ENCODE results near the gene C5orf24. TPM values are rescaled to one million over a fixed set of nuclear protein-coding genes. Genes with fewer than 3 reads are reported as not detected.

C5orf24 gene
- total and polyA plus RNA-seq, 10 of the 15 experiments (the other 5 are each of a cell fraction or from before 2014, with no cell fraction given): 5.4 to 26.8 (median 15.6) TPM

DNA sequence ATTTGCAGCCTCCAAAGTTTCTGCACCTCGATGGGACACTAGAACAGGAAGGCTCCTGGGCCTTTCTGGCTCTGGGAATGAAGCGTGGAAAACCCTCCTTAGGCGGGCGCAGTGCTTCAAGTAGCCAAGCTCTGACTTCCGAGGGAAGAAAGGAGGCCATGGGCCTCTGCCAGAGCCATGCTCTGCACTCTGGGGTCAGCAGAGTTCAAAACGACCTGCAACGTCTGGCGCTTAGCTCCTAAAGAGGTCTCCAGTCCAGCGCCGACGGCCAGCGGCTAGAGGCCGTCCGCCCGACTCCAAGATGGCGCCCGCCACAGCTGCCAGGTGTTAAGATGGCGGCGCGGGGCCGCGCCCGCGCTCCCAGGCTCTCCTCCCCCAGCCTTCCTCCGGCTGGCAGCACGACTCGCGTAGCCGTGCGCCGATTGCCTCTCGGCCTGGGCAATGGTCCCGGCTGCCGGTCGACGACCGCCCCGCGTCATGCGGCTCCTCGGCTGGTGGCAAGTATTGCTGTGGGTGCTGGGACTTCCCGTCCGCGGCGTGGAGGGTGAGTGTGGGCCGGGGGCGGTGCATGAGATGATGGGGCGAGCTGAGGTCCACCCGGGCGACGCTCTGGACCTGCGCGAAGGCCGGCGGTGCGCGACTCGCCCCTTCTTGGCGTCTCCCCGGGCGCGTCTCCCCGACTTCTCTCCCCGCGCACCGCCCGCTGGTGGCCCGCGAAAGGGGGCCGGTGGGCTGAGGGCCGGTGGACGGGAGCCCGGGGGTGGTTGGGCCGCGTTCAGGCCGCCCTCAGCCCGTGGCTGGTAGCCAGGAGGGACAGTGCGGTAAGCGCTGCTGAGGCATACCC is 28.4 kb downstream of the C5orf24 start, which contains the start of gene TXNDC15 (continued):
- TF ChIP-seq BHLHE40 (IDR thresholded peaks at IDR 0.05; ENCODE audit: borderline replicate concordance in 1 of 2, low read depth in 2 of 2, low read length in 1 of 2) (peak in 1 of 2 experiments; percentile 68; a peak in 2 of 4 replicates), DPF2 (IDR thresholded peaks at IDR 0.05) (peak; percentile 91), EGR1 (IDR thresholded peaks at IDR 0.05; ENCODE audit: borderline replicate concordance in 1 of 2, low read depth in 2 of 2, low read length in 2 of 2) (no peak), SIN3A (IDR thresholded peaks at IDR 0.05; ENCODE audit: low read depth, low read length) (peak; percentile 66), ASH2L (IDR thresholded peaks at IDR 0.05; ENCODE audit: borderline replicate concordance, low read depth) (peak; percentile 51; the same call in 1 of the 2 replicates), TAF1 (IDR thresholded peaks at IDR 0.05; ENCODE audit: borderline replicate concordance, low read depth, low read length) (peak; percentile 99), RUNX3 (IDR thresholded peaks at IDR 0.05; ENCODE audit: low read length) (0 out of 2 replicates have a peak, but pooled peaks have one; percentile 25), POU2F2 (IDR thresholded peaks at IDR 0.05; ENCODE audit: borderline replicate concordance, low read depth, low read length) (peak; percentile 68; the same call in 2 of the 3 replicates), MXI1 (IDR thresholded peaks at IDR 0.05; ENCODE audit: low read depth, low read length) (peak; percentile 62; the same call in 1 of the 2 replicates), POLR2AphosphoS5 (IDR thresholded peaks at IDR 0.05; ENCODE audit: low read length) (peak; percentile 86), YBX1 (IDR thresholded peaks at IDR 0.05) (no peak), CHD4 (IDR thresholded peaks at IDR 0.05) (no peak), RB1 (IDR thresholded peaks at IDR 0.05; ENCODE audit: borderline replicate concordance) (no peak; the same call in 1 of the 2 replicates), FOXM1 (IDR thresholded peaks at IDR 0.05; ENCODE audit: low read depth, low read length) (no peak), HDAC2 (IDR thresholded peaks at IDR 0.05) (no peak), NR2F1 (conservative IDR thresholded peaks at IDR 0.05) (peak; percentile 56; the same call in 1 of the 2 replicates), RBBP5 (conservative IDR thresholded peaks at IDR 0.05) (no peak), CHD1 (IDR thresholded peaks at IDR 0.05; ENCODE audit: low read depth, low read length) (no peak), MYC (IDR thresholded peaks at IDR 0.05; ENCODE audit: insufficient read depth, insufficient read length, insufficient replicate concordance, low read length, severe bottlenecking) (peak; percentile 22), SRF (IDR thresholded peaks at IDR 0.05; ENCODE audit: low read depth in 2 of 2, low read length in 2 of 2) (0 out of 4 replicates have a peak, but pooled peaks of 1 of the 2 experiments have one; percentile 1)
- TF ChIP-seq, protein P1, sequence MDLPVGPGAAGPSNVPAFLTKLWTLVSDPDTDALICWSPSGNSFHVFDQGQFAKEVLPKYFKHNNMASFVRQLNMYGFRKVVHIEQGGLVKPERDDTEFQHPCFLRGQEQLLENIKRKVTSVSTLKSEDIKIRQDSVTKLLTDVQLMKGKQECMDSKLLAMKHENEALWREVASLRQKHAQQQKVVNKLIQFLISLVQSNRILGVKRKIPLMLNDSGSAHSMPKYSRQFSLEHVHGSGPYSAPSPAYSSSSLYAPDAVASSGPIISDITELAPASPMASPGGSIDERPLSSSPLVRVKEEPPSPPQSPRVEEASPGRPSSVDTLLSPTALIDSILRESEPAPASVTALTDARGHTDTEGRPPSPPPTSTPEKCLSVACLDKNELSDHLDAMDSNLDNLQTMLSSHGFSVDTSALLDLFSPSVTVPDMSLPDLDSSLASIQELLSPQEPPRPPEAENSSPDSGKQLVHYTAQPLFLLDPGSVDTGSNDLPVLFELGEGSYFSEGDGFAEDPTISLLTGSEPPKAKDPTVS (IDR thresholded peaks at IDR 0.05; ENCODE audit: low read depth, low read length): no peak
- TF ChIP-seq, protein P2, sequence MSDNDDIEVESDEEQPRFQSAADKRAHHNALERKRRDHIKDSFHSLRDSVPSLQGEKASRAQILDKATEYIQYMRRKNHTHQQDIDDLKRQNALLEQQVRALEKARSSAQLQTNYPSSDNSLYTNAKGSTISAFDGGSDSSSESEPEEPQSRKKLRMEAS (IDR thresholded peaks at IDR 0.05; ENCODE audit: low read depth, low read length): 0 out of 2 replicates have a peak, but pooled peaks have one; percentile 23
- TF ChIP-seq, protein P3, sequence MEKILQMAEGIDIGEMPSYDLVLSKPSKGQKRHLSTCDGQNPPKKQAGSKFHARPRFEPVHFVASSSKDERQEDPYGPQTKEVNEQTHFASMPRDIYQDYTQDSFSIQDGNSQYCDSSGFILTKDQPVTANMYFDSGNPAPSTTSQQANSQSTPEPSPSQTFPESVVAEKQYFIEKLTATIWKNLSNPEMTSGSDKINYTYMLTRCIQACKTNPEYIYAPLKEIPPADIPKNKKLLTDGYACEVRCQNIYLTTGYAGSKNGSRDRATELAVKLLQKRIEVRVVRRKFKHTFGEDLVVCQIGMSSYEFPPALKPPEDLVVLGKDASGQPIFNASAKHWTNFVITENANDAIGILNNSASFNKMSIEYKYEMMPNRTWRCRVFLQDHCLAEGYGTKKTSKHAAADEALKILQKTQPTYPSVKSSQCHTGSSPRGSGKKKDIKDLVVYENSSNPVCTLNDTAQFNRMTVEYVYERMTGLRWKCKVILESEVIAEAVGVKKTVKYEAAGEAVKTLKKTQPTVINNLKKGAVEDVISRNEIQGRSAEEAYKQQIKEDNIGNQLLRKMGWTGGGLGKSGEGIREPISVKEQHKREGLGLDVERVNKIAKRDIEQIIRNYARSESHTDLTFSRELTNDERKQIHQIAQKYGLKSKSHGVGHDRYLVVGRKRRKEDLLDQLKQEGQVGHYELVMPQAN (conservative IDR thresholded peaks at IDR 0.05): peak; percentile 73
- TF ChIP-seq, protein P4, sequence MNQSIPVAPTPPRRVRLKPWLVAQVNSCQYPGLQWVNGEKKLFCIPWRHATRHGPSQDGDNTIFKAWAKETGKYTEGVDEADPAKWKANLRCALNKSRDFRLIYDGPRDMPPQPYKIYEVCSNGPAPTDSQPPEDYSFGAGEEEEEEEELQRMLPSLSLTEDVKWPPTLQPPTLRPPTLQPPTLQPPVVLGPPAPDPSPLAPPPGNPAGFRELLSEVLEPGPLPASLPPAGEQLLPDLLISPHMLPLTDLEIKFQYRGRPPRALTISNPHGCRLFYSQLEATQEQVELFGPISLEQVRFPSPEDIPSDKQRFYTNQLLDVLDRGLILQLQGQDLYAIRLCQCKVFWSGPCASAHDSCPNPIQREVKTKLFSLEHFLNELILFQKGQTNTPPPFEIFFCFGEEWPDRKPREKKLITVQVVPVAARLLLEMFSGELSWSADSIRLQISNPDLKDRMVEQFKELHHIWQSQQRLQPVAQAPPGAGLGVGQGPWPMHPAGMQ (IDR thresholded peaks at IDR 0.05; ENCODE audit: borderline replicate concordance): no peak

Data from GM12878 (cell line).